Transverse colon (tissue), 4 donors: ENCODE measurements around the gene EXD3. TPM values are rescaled to one million over a fixed set of nuclear protein-coding genes. Genes with fewer than 3 reads are reported as not detected.
A peak's percentile ranks its signal among the peaks of the same experiment; 100 is the strongest.

Source experiments
- DNase-seq: peaks from one replicate; pipeline ENCODE4 v3.0.0-alpha.2; 2019
- H3K27ac ChIP-seq, 4 donors: fragments of 200-600 bp; sonication (generic); 2 replicates each; pipeline ENCODE4 v1.5.1; 2016 to 2018; ENCODE audit warnings: inconsistent platforms in 4 of 4
- H3K27me3 ChIP-seq: fragments of 200-600 bp; sonication (generic); 2 replicates; pipeline ENCODE4 v1.5.1; 2017; ENCODE audit warnings: inconsistent platforms
- H3K36me3 ChIP-seq, 4 donors: fragments of 200-600 bp; sonication (generic); 2 replicates each; pipeline ENCODE4 v1.5.1; 2017 to 2019; ENCODE audit warnings: inconsistent platforms in 4 of 4
- H3K4me1 ChIP-seq, 4 donors: fragments of 200-600 bp; sonication (generic); 2 replicates each; pipeline ENCODE4 v1.5.1; 2017 to 2020; ENCODE audit warnings: inconsistent platforms in 4 of 4
- H3K4me3 ChIP-seq, 4 donors: fragments of 200-600 bp; sonication (generic); 1 replicate in 1 of 4; 2 replicates in 3 of 4; pipeline versions ENCODE4 v1.5.1 to v1.6.1; 2017 to 2019; ENCODE audit warnings: inconsistent platforms in 4 of 4
- H3K9me3 ChIP-seq, 2 donors: fragments of 200-600 bp; sonication (generic); 2 replicates each; pipeline ENCODE4 v1.5.1; 2017 to 2019; ENCODE audit warnings: inconsistent platforms in 2 of 2
- CTCF ChIP-seq, 5 experiments: fragments of 200-600 bp in 3 of 5; fragments of 450-650 bp in 2 of 5; sonication (generic) in 3 of 5; IDR thresholded peaks; 1 replicate in 2 of 5; 2 replicates in 3 of 5; pipeline ENCODE4 v1.5.1; 2016 to 2017; ENCODE audit warnings: antibody characterized with exemption in 5 of 5, inconsistent platforms in 3 of 5, mild to moderate bottlenecking in 2 of 5, moderate library complexity in 1 of 5
- EP300 ChIP-seq: sonication (generic); formaldehyde crosslinking; IDR thresholded peaks from one replicate; pipeline ENCODE4 v1.6.1; 2017; ENCODE audit warnings: antibody characterized with exemption, low read depth
- POLR2A ChIP-seq: fragments of 450-650 bp; IDR thresholded peaks from one replicate; pipeline ENCODE4 v1.6.1; 2016; ENCODE audit warnings: antibody characterized with exemption, mild to moderate bottlenecking, moderate library complexity
- POLR2AphosphoS5 ChIP-seq, 3 donors: sonication (generic); formaldehyde crosslinking; IDR thresholded peaks; one replicate each; pipeline ENCODE4 v1.6.1; 2016; ENCODE audit warnings: antibody characterized with exemption in 3 of 3
- WGBS, 2 donors: methylation state at CpG; one replicate each; pipeline ENCODE4 v1.1.5; 2018; ENCODE audit warnings: low coverage in 1 of 2; 5-methylcytosine and 5-hydroxymethylcytosine counted together
- in situ Hi-C, 4 donors: fragments of 200-750 bp; cut with MboI; loops; one replicate each; pipeline versions ENCODE4 v1.15.0 to v1.15.1; 2017; ENCODE audit warnings: low sequenced_read_pairs in 3 of 4, low pct_ligation_motif_present in 1 of 4, low pct_unique_long_range_greater_than_20kb in 1 of 4
- intact Hi-C: fragments of 100-400 bp; cut with DNase I; formaldehyde crosslinking; loops from one replicate; pipeline ENCODE4 v1.15.1; 2023; ENCODE audit warnings: low total_unique reads
- total RNA-seq, 4 donors: library from RNA; depleted of rRNA; stranded (reverse); fragments of >200 nt; gene quantifications; one replicate each; pipeline ENCODE4 v1.1.0, GENCODE V29; 2016

Gene EXD3
- total RNA-seq, 4 donors from 2014 or later = 47.6 to 228 (median 74.2) TPM

- in situ Hi-C loops (no loop called here), intact Hi-C loops (no loop called here)
- H3K27me3 ChIP-seq = no peaks in the 10 kb centered on the region
- peaks cover 1 to 39% (median 31%) of the 10 kb centered on the region in 4 donors for H3K4me1 ChIP-seq
- no peak overlapping the region for H3K4me3 ChIP-seq
- 86 to 92% methylated on average over 2 to 18 of the region's 18 CpGs for WGBS, 2 donors
- no peak for DNase-seq
- no peak overlapping the region for H3K27ac ChIP-seq
- no peak for TF ChIP-seq CTCF (IDR thresholded peaks at IDR 0.05)
- no peak for TF ChIP-seq EP300
- TF ChIP-seq POLR2AphosphoS5 (IDR thresholded peaks at IDR 0.05) = no peak
- H3K36me3 ChIP-seq = no peaks in the 10 kb centered on the region
- no peaks in the 10 kb centered on the region for H3K9me3 ChIP-seq
These were observed 3.2 kb upstream of the EXD3 start for GRCh38 chr9:137426018-137426681.

GRCh38 chr9:137423514-137424291, 741 bp upstream of the EXD3 start:
- Histone ChIP-seq H3K27me3 (no peaks in the 10 kb centered on the region), H3K4me3 (peak overlapping the region; percentile 59 to 99 (median 97)), H3K36me3 (no peaks in the 10 kb centered on the region), H3K27ac (peak overlapping the region; percentile 83 to 95 (median 90)), H3K4me1 (peaks cover 6 to 36% (median 34%) of the 10 kb centered on the region in 4 donors), H3K9me3 (no peaks in the 10 kb centered on the region)
- intact Hi-C loops = no loop called here
- in situ Hi-C loops = loop anchor here in 2 of 4 donors (25.0 kb wide), 1 partner anchor 136 kb away; the partner anchor contains the start of gene TOR4A (in 2 of the 2)
- WGBS, 2 donors = 15% methylated on average over 44 of the region's 77 CpGs; no CpG with 5 or more reads in 1 of the 2 donors
- peak; percentile 81 for DNase-seq
- TF ChIP-seq POLR2AphosphoS5 (IDR thresholded peaks at IDR 0.05) = peak in 2 of 3 donors; percentile 17 to 32
- no peak for TF ChIP-seq EP300
- peak; percentile 66 for TF ChIP-seq POLR2A
- TF ChIP-seq CTCF (IDR thresholded peaks at IDR 0.05) = peak in 1 of 5 experiments; percentile 5

- H3K4me3 ChIP-seq = peak overlapping the region; percentile 56 to 99 (median 97)
- intact Hi-C loops (no loop called here), in situ Hi-C loops (loop anchor here in 2 of 4 donors (25.0 kb wide), 1 partner anchor 135 kb away; the partner anchor contains the start of gene TOR4A (in 2 of the 2))
- 2 to 4% methylated on average over 8 to 11 of the region's 11 CpGs for WGBS, 2 donors
- no peak for TF ChIP-seq POLR2AphosphoS5 (IDR thresholded peaks at IDR 0.05)
- no peak for TF ChIP-seq EP300
- TF ChIP-seq POLR2A = no peak
- no peak for TF ChIP-seq CTCF (IDR thresholded peaks at IDR 0.05)
- no peaks in the 10 kb centered on the region for H3K36me3 ChIP-seq
- H3K27me3 ChIP-seq = no peaks in the 10 kb centered on the region
- H3K4me1 ChIP-seq = peaks cover 6 to 41% (median 34%) of the 10 kb centered on the region in 4 donors
- H3K9me3 ChIP-seq = no peaks in the 10 kb centered on the region
- peak overlapping the region; percentile 75 to 95 (median 90) for H3K27ac ChIP-seq
- no peak for DNase-seq
These were observed 941 bp downstream of the EXD3 start for GRCh38 chr9:137421838-137422603.
